SK-N-SH (cell line): ENCODE data around the gene EVA1B. TPM values are rescaled to one million over a fixed set of nuclear protein-coding genes. Genes with fewer than 3 reads are reported as not detected.
A peak's percentile ranks its signal among the peaks of the same experiment; 100 is the strongest.

Source experiments
- CHD2 ChIP-seq: fragments of 150-350 bp; IDR thresholded peaks from 2 replicates; pipeline ENCODE4 v1.6.1; 2018; ENCODE audit warnings: low read length; ENCODE audit not compliant: partially characterized antibody
- EZH2phosphoT487 ChIP-seq: fragments of 200-600 bp; sonication (generic); IDR thresholded peaks from 2 replicates; pipeline ENCODE4 v1.6.1; 2017; ENCODE audit warnings: low read depth, mixed run types, mild to moderate bottlenecking, antibody characterized with exemption, moderate library complexity, borderline replicate concordance
- FOSL2 ChIP-seq: IDR thresholded peaks from 2 replicates; pipeline ENCODE4 v1.4.0; 2012; ENCODE audit warnings: low read depth, mild to moderate bottlenecking, moderate library complexity, borderline replicate concordance
- FOXJ3 ChIP-seq: sonication (generic); formaldehyde crosslinking; IDR thresholded peaks from 2 replicates; pipeline ENCODE4 v1.5.1; 2020; ENCODE audit warnings: mild to moderate bottlenecking, missing genetic modification reagents
- FOXM1 ChIP-seq: IDR thresholded peaks from 2 replicates; pipeline ENCODE4 v1.4.0; 2012; ENCODE audit warnings: low read depth, mild to moderate bottlenecking
- JUND ChIP-seq: IDR thresholded peaks from 2 replicates; pipeline ENCODE4 v1.4.0; 2012
- MEF2A ChIP-seq: IDR thresholded peaks from 2 replicates; pipeline ENCODE4 v1.4.0; 2012; ENCODE audit warnings: low read depth, borderline replicate concordance
- MXI1 ChIP-seq: IDR thresholded peaks from 2 replicates; pipeline ENCODE4 v1.6.1; 2012; ENCODE audit warnings: mild to moderate bottlenecking, low read depth, low read length, improper control_type of control experiment
- NFIC ChIP-seq: IDR thresholded peaks from 2 replicates; pipeline ENCODE4 v1.4.0; 2012; ENCODE audit warnings: borderline replicate concordance
- POLR2AphosphoS5 ChIP-seq: IDR thresholded peaks from 2 replicates; pipeline ENCODE4 v1.6.1; 2012; ENCODE audit warnings: low read depth, low read length
- RFX5 ChIP-seq: IDR thresholded peaks from 2 replicates; pipeline ENCODE4 v1.6.1; 2012; ENCODE audit warnings: mild to moderate bottlenecking, improper control_type of control experiment, low read length
- TAF1 ChIP-seq: IDR thresholded peaks from 2 replicates; pipeline ENCODE4 v1.6.1; 2012; ENCODE audit warnings: low read depth, mild to moderate bottlenecking, low read length, moderate library complexity, borderline replicate concordance
- YY1 ChIP-seq: IDR thresholded peaks from 2 replicates; pipeline ENCODE4 v1.4.0; 2012; ENCODE audit warnings: low read depth, mild to moderate bottlenecking
- polyA plus RNA-seq, 3 experiments: library from polyadenylated mRNA; depleted of rRNA; stranded (reverse); fragments of >200 nt; gene quantifications; 2 replicates each; pipeline ENCODE4 v1.2.3, GENCODE V29; 2012
- TF ChIP-seq, protein P1 (sequence below): IDR thresholded peaks from 2 replicates; pipeline ENCODE4 v1.4.0; 2012; ENCODE audit warnings: low read depth
- TF ChIP-seq, protein P2 (sequence below): IDR thresholded peaks from 2 replicates; pipeline ENCODE4 v1.6.1; 2012; ENCODE audit warnings: mild to moderate bottlenecking, low read depth, low read length, moderate library complexity
- TF ChIP-seq, protein P3 (sequence below): fragments of 150-350 bp; IDR thresholded peaks from 2 replicates; pipeline ENCODE4 v1.6.1; 2016; ENCODE audit warnings: mild to moderate bottlenecking, low read depth, low read length
- TF ChIP-seq, protein P4 (sequence below): fragments of 200-600 bp; sonication (generic); IDR thresholded peaks from 2 replicates; pipeline ENCODE4 v1.6.1; 2017; ENCODE audit warnings: antibody characterized with exemption, mild to moderate bottlenecking, moderate library complexity
- TF ChIP-seq, protein P5 (sequence below): IDR thresholded peaks from 2 replicates; pipeline ENCODE4; 2012
- TF ChIP-seq, protein P6 (sequence below): IDR thresholded peaks from 2 replicates; pipeline ENCODE4 v1.4.0; 2012; ENCODE audit warnings: low read depth, borderline replicate concordance

EVA1B gene
- polyA plus RNA-seq, 1 of the 3 experiments (the other 2 are of a cell fraction) = 38.9 TPM

DNA sequence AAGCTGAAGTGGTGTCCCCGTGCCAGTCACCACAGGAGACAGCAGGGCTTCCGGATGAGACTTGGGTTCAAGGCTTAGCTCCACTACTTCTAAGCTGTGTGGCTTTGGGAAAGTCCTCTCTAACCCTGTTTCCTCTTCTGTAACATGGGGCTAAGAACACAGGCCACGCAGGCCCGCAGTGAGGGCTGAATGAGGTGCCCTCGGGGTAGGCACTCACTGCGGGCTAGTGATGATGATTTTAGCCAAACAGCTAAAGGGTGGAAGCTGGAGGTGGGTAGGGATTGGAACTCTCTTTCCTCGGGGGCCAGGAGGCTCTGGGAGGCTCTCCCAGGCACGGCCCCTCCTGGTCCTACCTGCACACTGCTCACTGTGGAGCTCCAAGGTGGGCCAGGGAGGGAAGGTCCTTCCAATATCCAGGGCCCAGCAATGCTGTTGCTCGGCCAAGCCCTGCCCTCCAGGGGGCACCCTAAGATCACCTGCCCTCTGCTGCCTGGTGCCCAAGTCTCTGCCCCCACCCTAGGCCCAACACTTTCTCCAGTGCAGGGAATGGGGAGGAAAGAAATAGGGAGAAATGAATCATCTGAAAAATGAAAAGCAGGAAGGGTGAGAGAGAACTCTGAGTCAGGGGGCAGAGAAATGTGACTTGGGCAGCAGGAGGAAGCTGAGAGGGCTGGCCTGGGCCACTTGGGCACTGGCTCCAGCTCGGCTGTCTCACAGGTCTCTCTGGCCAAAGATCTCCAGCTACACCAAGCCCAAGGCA is 19.2 kb upstream of the EVA1B start (continued):
- TF ChIP-seq, protein P1, sequence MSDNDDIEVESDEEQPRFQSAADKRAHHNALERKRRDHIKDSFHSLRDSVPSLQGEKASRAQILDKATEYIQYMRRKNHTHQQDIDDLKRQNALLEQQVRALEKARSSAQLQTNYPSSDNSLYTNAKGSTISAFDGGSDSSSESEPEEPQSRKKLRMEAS = peak; percentile 62; the same call in 1 of the 2 replicates
- TF ChIP-seq, protein P2, sequence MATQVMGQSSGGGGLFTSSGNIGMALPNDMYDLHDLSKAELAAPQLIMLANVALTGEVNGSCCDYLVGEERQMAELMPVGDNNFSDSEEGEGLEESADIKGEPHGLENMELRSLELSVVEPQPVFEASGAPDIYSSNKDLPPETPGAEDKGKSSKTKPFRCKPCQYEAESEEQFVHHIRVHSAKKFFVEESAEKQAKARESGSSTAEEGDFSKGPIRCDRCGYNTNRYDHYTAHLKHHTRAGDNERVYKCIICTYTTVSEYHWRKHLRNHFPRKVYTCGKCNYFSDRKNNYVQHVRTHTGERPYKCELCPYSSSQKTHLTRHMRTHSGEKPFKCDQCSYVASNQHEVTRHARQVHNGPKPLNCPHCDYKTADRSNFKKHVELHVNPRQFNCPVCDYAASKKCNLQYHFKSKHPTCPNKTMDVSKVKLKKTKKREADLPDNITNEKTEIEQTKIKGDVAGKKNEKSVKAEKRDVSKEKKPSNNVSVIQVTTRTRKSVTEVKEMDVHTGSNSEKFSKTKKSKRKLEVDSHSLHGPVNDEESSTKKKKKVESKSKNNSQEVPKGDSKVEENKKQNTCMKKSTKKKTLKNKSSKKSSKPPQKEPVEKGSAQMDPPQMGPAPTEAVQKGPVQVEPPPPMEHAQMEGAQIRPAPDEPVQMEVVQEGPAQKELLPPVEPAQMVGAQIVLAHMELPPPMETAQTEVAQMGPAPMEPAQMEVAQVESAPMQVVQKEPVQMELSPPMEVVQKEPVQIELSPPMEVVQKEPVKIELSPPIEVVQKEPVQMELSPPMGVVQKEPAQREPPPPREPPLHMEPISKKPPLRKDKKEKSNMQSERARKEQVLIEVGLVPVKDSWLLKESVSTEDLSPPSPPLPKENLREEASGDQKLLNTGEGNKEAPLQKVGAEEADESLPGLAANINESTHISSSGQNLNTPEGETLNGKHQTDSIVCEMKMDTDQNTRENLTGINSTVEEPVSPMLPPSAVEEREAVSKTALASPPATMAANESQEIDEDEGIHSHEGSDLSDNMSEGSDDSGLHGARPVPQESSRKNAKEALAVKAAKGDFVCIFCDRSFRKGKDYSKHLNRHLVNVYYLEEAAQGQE = no peak
- no peak for TF ChIP-seq FOXM1
- TF ChIP-seq MEF2A = no peak
- peak; percentile 79 for TF ChIP-seq JUND
- peak; percentile 44; the same call in 1 of the 2 replicates for TF ChIP-seq NFIC
- TF ChIP-seq, protein P3, sequence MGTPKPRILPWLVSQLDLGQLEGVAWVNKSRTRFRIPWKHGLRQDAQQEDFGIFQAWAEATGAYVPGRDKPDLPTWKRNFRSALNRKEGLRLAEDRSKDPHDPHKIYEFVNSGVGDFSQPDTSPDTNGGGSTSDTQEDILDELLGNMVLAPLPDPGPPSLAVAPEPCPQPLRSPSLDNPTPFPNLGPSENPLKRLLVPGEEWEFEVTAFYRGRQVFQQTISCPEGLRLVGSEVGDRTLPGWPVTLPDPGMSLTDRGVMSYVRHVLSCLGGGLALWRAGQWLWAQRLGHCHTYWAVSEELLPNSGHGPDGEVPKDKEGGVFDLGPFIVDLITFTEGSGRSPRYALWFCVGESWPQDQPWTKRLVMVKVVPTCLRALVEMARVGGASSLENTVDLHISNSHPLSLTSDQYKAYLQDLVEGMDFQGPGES = no peak
- no peak for TF ChIP-seq EZH2phosphoT487
- TF ChIP-seq, protein P4, sequence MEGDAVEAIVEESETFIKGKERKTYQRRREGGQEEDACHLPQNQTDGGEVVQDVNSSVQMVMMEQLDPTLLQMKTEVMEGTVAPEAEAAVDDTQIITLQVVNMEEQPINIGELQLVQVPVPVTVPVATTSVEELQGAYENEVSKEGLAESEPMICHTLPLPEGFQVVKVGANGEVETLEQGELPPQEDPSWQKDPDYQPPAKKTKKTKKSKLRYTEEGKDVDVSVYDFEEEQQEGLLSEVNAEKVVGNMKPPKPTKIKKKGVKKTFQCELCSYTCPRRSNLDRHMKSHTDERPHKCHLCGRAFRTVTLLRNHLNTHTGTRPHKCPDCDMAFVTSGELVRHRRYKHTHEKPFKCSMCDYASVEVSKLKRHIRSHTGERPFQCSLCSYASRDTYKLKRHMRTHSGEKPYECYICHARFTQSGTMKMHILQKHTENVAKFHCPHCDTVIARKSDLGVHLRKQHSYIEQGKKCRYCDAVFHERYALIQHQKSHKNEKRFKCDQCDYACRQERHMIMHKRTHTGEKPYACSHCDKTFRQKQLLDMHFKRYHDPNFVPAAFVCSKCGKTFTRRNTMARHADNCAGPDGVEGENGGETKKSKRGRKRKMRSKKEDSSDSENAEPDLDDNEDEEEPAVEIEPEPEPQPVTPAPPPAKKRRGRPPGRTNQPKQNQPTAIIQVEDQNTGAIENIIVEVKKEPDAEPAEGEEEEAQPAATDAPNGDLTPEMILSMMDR = peak; percentile 89
- TF ChIP-seq CHD2 = no peak
- TF ChIP-seq, protein P5, sequence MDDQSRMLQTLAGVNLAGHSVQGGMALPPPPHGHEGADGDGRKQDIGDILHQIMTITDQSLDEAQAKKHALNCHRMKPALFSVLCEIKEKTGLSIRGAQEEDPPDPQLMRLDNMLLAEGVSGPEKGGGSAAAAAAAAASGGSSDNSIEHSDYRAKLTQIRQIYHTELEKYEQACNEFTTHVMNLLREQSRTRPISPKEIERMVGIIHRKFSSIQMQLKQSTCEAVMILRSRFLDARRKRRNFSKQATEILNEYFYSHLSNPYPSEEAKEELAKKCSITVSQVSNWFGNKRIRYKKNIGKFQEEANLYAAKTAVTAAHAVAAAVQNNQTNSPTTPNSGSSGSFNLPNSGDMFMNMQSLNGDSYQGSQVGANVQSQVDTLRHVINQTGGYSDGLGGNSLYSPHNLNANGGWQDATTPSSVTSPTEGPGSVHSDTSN = peak; percentile 45; the same call in 1 of the 2 replicates
- TF ChIP-seq YY1 = no peak
- peak; percentile 24; the same call in 1 of the 2 replicates for TF ChIP-seq POLR2AphosphoS5
- TF ChIP-seq, protein P6, sequence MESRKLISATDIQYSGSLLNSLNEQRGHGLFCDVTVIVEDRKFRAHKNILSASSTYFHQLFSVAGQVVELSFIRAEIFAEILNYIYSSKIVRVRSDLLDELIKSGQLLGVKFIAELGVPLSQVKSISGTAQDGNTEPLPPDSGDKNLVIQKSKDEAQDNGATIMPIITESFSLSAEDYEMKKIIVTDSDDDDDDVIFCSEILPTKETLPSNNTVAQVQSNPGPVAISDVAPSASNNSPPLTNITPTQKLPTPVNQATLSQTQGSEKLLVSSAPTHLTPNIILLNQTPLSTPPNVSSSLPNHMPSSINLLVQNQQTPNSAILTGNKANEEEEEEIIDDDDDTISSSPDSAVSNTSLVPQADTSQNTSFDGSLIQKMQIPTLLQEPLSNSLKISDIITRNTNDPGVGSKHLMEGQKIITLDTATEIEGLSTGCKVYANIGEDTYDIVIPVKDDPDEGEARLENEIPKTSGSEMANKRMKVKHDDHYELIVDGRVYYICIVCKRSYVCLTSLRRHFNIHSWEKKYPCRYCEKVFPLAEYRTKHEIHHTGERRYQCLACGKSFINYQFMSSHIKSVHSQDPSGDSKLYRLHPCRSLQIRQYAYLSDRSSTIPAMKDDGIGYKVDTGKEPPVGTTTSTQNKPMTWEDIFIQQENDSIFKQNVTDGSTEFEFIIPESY = no peak
- TF ChIP-seq FOXJ3 = no peak
- peak; percentile 92 for TF ChIP-seq FOSL2
- TF ChIP-seq MXI1 = no peak
- no peak for TF ChIP-seq RFX5
- no peak for TF ChIP-seq TAF1
